ENCODE data around the gene KCNAB1.

The KCNAB1 gene

GRCh38 chr3:156582532-156583183, 462.3 kb downstream of the KCNAB1 start:
- DNase-seq, result no peak

- DNase-seq, result no peak
These were observed 463.1 kb downstream of the KCNAB1 start for GRCh38 chr3:156583469-156583868.

- DNase-seq, result no peak
These were observed 466.8 kb downstream of the KCNAB1 start for GRCh38 chr3:156586905-156587759.

GRCh38 chr3:156587760-156588069, 467.3 kb downstream of the KCNAB1 start:
- DNase-seq, result no peak
